Subcutaneous adipose tissue (tissue), 4 donors: Measurements from ENCODE around the gene CORO2A. TPM values are rescaled to one million over a fixed set of nuclear protein-coding genes. Genes with fewer than 3 reads are reported as not detected.

ENCODE experiments used
- CTCF ChIP-seq: fragments of 450-650 bp; IDR thresholded peaks from one replicate; pipeline ENCODE4 v1.5.1; 2016; ENCODE audit warnings: low read depth, mild to moderate bottlenecking, control low read depth, antibody characterized with exemption, moderate library complexity
- total RNA-seq, 4 donors: library from RNA; depleted of rRNA; stranded (reverse); fragments of >200 nt; gene quantifications; one replicate each; pipeline ENCODE4 v1.1.0, GENCODE V29; 2016

Gene CORO2A
- total RNA-seq, 4 donors from 2014 or later, result 0.82 to 10.4 (median 2.0) TPM

GRCh38 chr9:98171176-98171925, 21.1 kb downstream of the CORO2A start:
- TF ChIP-seq CTCF, result no peak

- no peak for TF ChIP-seq CTCF
Measured at GRCh38 chr9:98168941-98169488, 23.4 kb downstream of the CORO2A start.

GRCh38 chr9:98168153-98168780, 24.2 kb downstream of the CORO2A start:
- no peak for TF ChIP-seq CTCF

- no peak for TF ChIP-seq CTCF
Measured at GRCh38 chr9:98164912-98165311, 27.5 kb downstream of the CORO2A start.

GRCh38 chr9:98162613-98163012, 29.8 kb downstream of the CORO2A start:
- TF ChIP-seq CTCF, result no peak

GRCh38 chr9:98161851-98162250, 30.6 kb downstream of the CORO2A start:
- no peak for TF ChIP-seq CTCF

GRCh38 chr9:98159790-98160189, 32.6 kb downstream of the CORO2A start:
- no peak for TF ChIP-seq CTCF
